HG03354 (cell line): ENCODE measurements around the gene OLIG3.

Experiments used
- ATAC-seq: cut with Tn5 transposase; IDR thresholded peaks from one replicate; pipeline ENCODE4 v1.9.1; 2021; ENCODE audit warnings: mild to moderate bottlenecking; ENCODE audit not compliant: unreplicated experiment, poor library complexity, severe bottlenecking

OLIG3 gene

DNA sequence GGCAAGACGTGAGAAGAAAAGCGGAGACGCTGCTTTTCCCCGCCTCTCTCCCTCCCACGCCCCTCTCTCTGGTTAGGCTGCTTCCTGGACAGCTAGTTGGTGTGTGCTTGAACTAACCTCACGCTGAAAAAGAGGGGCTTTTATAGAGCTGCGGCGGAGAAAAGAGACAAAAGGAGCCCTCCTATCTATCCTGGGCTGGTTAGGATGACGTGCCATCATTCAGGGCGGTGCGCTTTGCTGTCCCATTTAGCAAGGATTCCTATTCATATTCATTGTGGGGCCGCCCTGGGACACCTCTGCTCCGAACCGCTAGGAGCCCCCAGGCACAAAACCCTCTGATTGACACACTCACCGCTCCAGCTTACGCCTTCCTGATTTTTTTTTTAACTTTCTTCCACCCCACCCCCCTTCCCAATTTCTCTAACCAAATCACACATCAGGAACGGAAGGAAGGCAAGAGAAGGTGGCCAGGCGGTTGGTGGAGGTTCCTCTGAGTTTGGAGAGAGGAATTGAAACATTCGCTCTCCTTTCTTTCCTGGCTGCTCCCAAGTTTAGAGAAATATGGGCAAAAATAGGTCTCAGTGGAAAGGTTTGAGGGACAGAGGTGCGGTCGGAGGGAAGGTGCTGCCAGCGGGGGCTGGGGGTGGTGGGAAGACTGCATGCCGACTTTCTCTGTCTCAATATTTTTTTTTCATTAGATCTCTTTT lies at the start of gene OLIG3:
Gene OLIG3 (minus strand): TSS at position 114 of the 707 bp plus-strand sequence. CDS start 224 bp downstream, outside the sequence.
- ATAC-seq: no peak

DNA sequence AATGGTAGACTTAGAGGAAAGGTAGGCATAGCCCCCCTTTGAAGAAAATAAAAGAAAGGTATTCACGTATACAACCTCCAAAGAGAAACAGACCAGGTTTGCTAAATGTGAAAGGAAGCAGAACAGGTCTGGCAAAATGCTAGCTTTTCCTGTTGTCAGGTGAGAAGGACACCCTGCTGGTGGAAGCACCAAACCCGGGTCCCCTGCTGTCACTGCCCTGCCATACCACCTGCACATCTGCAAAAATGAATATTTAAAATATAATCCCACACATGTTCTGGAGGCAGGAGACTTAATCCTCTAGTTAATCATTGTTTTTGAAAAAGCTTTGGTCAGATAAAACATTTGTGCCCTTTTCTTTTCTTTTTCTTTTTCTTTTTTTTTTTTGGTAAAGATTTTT lies 48.9 kb upstream of the OLIG3 start:
- no peak for ATAC-seq

DNA sequence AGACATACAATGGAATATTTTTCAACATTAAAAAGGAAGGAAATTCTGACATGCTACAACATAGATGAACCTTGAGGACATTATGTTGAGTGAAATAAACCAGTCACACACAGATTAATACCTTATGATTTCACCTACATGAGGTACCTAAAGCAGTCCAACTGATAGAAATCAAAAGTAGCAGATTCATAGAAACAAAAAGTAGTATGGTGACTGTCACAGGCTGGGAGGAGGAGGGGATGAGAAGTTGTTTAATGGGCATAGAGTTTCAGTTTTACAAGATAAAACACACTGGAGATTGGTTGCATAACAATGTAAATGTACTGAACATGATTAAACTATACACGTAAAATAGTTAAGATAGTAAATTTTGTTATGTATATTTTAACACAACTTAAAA lies 48.5 kb upstream of the OLIG3 start:
- ATAC-seq: no peak

DNA sequence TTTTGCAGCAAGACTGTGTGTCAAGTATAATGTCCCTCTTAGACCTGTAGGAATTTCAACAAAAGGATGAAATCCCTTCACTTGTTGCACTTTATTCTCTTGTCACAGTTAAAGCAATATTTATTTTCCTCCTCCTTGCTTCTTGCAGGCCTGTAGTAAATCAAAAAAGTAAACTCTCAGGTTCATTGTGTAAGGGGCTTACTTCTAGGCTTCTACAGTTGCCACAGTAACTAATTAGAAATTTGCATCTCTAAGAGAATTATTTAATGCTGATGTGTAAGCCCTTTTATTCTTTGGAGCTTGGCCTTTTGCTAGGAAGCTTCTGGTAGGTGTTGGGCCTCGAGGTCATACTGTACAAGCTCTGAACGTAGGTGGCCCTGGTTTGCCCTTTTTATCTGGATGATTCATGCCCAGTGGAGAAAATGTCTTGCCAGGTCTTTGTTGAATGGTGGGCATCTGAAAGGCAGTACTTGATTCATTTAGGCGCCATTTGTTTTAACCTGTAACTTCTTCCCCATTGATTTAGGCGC lies 47.4 kb upstream of the OLIG3 start:
- no peak for ATAC-seq

DNA sequence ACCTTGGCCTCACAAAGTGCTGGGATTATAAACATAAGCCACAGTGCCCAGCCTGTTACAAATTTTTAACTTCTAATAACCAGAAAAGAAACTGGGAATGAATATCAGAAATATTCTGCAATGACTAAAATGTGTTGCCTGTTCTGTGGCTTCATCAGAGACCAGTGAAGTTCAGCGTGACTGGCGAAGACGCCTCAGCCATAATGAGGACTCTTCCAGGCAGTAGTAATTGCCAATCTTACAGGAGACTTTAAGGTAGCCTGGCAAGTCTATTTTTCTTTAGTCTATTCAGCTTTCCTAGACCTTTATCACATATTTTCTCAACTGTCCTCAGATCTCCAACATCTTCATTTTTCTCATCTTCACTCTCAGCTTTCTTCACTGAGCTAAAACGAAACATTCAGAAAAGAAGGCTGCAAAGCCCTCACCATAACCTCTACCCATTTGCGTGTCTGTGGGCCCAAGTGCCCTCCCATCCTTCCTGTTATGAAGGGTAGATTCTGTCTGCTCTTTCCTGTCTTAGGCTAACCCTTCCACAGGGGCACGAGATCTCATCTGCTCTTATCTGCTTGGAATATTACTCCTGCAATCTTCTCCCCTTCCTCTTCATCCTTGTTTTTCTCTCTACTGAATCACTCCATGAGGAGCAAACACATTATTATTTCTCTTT lies 42.0 kb upstream of the OLIG3 start:
- ATAC-seq: no peak

DNA sequence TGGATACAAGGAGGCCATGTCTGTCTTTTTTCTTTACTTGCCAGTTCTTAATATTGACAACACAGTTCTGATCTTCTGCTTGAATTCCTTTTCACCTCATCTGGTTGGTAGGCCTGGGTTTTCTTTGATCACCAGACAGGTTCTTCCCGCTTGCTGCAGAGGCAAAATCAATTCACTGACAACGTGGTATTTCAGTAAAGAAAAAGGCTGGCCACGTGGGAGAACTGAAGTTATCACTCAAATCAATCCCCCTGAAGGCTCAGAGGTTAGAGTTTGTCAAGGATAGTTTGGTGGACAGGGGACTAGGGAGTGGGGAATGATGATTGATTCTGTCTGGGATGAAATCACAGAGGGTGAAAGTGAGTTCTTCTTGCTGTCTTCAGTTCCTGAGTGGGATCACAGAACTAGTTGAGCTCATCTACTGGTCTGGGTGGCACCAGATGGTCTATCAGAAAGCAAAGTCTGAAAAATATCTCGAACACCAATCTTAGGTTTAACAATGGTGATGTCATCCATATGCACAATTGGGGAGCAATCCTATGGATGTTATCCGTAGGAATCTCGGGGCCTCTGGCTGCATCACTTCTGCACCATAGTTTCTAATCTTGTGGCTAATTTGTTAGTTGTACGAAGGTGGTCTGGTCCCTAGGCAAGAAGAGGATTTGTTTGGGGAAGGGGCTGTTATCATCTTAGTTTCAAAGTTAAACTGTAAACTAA lies 37.3 kb upstream of the OLIG3 start:
- no peak for ATAC-seq

DNA sequence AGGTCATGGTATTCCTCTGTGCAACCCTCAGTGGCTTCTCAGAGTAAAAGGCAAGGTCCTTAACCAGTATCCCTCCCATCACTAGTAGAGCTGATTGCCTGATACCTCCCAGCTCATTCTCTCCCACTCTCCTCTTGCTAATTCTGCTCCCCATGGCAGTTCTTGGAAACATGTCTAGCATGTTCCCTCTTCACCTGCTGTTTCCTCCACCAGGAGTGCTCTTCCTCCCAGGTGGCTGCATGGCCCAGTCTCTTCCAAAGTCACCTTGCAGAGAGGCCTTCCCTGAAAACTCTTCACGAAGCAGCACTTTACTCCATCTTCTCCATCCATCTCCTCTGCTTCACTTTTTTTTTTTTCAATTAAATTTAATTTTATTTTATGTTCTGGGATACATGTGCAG lies 36.2 kb upstream of the OLIG3 start:
- ATAC-seq: no peak

DNA sequence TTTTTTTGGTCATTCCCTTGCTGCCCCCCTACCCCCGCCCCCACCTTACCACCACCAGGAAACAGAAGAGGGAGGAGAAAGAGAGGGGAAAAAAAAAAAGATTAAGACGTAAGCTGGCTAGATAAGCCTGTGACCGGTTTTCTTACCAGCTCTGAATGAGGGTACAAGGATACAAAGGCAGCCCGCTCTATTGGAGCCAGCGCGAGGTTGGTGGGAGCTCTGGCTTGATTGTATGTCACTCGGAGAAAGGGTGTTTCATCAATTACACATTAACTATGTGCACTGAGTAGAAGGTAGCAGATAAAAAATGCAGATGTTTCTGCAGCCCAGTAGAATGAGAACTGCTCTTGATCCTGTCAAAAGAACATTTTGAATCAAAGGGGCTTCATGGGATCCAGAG lies 28.6 kb upstream of the OLIG3 start:
- ATAC-seq: no peak

DNA sequence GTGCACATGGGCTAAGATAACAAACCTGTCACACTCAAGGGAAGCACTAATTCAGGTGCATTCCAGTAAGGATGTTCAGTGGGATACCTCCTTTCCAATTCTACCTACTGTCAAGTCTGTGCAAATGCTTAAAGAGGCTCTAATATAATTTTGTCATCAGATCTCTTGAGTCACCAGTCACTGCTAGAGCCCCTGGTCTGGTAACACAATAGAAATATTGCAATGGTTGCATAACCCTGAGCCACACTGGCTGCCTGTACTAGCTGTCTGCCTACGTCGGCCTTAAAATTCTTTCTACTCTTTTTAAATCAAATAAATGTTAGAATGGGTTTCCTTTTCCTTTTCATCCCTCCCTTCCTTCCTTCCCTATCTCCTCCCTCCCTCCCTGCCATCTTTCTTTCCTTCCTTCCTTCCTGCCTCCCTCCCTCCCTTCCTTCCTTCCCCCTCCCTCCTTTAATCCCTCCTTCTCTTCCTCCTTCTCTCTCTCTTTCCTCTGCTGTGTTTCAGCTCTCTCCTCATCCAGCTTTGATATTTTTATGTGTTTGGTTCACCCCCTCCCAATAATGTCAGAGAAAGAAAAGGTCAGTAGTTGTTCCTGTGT lies 28.1 kb upstream of the OLIG3 start:
- no peak for ATAC-seq

DNA sequence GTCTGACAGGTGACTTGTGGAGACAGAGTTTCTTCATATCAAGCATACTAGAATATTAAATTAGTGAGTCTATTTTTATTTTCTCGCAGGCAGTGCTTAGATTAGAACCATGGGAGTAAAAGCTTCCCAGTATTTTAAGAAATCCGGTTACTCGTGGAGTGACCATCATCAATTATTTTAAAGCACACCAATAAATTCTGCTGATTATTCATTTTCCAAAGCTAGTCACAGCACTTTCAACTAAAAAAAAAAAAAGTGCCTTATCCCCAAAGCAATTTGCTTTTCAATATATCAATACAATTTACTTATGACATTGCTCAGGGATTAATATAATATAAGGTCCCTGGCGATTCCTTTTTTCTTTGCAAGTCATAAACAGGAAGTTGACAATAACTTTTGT lies 26.3 kb upstream of the OLIG3 start:
- ATAC-seq: no peak

DNA sequence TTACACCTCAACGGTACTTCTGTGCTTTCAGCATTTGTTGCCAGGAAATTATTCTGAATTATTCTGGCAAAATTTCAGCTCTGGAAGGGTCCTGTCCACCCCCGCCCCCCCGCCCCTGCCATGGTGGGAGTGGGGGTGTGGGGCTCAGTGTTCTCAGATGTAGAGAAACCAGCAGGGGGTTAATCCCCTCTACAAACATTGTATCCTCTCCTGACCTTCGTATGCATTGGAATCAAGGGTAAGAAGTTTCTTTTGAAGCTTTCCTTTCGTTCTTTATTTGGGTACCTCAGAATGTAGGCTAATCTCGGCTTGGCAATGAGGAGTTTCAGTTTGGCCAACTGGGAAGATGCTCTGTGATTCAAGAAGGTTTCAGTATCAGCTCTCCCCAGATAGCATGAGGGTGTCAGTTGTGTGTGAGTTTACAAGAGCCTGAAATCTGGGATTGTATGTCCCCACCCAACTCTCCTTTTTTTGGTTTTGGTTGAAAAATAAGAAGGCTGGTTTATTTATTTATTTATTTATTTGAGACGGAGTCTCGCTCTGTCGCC lies 25.5 kb upstream of the OLIG3 start:
- ATAC-seq: no peak

DNA sequence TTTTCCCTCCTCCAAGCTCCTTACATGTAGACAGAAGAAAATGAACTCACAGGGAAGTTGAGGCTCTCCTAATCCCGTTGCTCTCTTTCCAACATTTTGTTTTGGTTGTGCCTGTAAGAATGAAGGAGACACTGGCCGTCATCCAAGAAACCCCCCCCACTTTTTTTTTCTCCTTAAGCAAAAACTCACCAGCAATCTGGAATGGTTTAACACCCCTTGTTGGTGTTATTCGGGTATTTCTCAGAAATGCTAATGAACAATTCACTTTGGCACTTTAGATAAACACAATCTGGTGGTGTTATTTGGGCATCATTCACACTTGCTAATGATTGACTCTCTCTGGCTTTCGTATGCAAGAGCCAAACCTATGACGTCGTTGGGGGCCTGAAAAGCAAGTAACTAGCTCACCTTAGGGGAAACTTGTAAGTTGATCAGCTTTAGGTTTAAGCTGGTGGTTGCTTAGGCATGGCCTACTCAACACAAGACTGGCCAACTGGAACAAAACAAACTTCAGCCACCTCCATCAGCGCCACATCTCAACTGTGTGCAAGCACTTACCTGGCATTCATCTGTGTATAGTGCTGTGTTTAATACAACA lies 24.3 kb upstream of the OLIG3 start:
- ATAC-seq: no peak

DNA sequence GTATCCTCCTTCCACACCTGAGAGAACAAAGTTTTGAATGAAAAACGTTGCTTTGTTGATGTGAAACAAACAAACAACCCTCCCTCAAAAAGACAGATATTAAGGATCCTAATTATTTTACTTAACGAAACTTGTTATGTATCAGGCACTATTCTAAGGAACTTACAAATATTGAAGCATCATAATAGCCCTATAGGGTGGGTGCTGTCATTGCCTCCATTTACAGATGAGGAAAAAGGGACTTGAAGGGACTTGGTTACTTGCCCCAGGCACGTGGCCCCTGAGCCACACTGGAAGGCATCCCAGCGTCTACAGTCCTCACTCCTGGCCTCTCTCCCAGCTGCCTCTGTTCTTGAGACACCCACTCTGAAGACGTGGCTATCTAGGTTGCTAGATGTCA lies 20.2 kb upstream of the OLIG3 start:
- no peak for ATAC-seq

DNA sequence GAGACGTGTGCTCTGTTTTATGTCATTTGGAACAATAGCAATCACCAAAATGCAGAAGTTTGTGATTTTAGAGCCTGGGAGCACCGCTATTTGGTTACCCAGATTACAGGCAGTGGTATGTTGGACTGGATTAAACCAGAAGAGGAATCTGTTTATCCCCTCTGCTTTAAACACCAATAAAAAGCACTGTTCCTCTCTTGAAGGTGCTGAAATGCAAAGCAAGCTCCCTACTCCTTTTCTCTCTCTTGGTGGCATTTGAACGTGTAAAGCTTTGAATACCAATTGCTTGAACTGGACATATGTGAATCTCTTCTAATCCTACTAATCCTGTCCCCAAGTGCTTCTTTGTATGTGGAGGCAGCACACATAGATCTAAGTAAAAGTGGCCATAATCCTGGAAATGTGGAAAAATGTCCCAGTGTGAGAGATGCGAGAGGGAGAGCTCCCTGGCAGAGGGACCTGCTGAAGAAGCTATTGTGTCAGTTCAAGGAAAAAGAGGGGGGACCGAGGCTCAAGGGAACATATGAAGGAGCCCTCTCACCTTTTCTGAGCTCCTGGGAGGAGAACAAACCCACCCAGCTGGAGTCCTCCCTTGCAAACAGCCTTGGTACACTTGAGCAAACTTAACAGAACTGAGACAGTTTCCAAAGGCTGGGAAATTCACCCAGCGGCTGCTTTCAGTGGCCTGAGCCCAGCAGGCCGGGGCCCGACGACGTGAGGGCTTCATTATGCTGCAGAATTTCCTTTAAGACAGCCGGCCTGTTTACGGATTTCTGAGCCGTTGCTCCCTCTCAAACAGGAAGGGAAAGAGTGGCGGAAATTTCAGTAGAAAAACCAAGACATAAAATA lies 18.8 kb upstream of the OLIG3 start:
- no peak for ATAC-seq

DNA sequence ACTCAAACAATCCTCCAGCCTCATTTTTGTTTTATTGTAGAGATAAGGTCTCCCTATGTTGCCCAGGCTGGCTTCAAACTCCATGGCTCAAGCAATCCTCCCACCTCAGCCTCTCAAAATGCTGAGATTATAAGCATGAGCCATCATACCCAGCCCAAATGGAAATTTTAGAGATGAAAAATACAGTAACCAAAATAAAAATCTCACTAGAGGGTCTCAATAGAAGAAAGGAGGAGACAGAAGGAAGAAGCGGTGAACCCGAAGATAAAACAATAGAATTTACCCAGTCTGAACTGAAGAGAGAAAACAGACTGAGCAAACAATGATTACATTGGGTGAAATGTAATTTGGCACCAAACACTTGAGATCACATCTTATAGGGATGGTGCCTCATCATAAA lies 16.7 kb upstream of the OLIG3 start:
- no peak for ATAC-seq

DNA sequence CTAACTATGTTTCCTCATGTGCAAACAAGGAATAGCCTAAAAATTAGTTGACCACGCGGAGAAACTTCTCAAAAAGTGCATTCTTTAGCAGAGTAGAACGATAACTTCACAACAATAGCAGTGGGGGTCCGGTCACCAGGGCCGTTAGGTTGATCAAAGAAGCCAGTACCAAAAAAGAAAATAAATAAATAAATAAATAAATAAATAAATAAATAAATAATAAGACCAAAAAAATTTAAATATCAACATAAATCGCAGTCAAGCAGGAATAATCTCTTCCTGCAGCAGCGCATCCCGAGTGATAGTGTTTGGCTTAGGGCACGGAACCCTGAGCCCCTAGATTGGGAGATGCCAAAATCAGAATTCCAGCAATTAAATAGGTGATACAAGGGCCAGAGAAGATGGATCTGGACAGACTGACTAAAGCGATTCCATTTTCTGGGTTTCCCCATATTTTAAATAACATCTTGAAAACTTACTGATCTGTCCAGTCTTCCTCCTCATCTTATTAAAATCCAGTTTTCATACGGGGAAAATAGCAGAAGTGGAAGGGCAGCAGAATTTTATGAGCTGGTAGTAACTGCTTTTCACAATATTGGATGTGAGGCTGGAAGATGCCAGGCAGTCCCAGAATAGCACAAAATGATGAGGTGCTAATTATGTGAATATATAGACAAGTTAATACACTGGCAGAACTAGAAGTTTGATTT lies 4.4 kb upstream of the OLIG3 start:
- no peak for ATAC-seq

DNA sequence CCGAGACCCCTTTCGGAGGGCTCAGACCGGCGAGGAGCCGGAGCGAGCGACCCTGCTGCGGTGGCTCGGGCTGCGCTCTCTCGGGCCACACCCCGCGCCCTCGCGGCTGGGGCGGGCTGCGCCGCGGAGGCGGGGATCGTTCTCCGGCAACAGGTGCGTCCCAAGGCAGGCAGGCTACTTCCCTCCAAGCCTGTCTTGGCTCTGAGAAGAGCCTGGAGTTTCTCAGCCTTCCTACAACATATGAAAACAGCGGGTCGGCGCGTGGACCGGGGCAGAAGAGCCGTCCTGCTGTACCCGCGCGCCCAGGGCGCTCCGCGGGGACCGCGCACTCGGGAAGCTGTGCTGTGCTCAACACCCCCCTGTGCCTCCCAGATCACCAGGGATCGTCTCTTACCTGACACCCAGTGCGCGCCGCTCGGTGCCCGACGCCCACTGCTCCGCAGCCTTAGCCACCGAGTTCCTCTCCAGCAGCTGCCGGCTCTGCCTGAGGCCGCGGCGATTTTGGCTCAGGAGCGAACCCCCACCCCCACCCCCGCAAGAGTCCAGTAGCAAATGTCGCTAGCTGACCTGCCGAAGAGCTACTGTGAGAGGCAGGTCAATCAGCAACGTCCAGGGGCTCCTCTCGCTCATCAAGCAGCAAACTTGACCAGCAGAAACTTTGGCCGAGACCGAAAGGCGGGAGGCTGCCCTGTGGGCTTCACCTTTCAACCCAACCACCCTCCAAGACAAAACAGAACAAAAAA lies 3.7 kb upstream of the OLIG3 start:
- ATAC-seq: no peak
